Lung microvascular endothelial cell (primary cell): Measurements from ENCODE around the gene CKMT2. TPM values are rescaled to one million over a fixed set of nuclear protein-coding genes. Genes with fewer than 3 reads are reported as not detected.

Source experiments
- DNase-seq, 2 donors: peaks; one replicate each; pipeline versions ENCODE4 v3.0.0 to v3.0.0-alpha.2; 2010; ENCODE audit warnings: low read depth in 2 of 2
- total RNA-seq: library from RNA; depleted of rRNA; stranded (reverse); fragments of >200 nt; gene quantifications from 2 replicates; pipeline ENCODE4 v1.2.1, GENCODE V29; 2014

Gene CKMT2
- total RNA-seq = 0.20 and 0.22 TPM in 2 replicates

DNA sequence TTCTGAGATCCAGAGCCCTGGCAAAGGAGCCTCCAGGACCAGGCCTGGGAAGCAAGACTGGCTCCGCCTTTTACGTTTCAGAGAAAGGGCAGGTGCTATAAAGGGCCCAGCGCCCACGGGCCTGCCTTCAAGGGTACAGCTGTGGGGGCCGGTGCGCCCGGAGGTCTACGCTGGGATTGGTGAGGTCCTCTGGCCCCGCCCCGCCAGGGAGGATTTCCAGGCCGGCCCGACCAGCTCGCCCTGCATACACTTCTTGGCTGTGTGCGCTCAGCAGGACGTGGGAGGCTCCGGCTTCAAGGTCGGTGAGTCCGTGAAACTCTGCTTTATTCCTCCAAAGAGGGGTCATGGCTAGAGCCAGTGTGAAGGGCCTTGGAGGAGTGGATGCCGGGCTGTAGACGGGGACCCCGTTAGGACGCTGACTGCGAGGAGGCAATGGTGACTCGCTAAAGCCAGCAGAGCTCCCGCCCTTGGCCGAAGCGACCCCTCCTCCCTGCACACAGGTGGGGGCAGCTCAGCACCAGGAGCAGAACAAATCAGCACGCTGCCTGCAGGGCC, at the start of gene CKMT2:
Gene CKMT2, plus strand, starts transcription at position 243 of the 555 bp plus-strand sequence. CDS start 17,811 bp downstream, outside the sequence.
- peak; percentile 45 to 48 for DNase-seq

DNA sequence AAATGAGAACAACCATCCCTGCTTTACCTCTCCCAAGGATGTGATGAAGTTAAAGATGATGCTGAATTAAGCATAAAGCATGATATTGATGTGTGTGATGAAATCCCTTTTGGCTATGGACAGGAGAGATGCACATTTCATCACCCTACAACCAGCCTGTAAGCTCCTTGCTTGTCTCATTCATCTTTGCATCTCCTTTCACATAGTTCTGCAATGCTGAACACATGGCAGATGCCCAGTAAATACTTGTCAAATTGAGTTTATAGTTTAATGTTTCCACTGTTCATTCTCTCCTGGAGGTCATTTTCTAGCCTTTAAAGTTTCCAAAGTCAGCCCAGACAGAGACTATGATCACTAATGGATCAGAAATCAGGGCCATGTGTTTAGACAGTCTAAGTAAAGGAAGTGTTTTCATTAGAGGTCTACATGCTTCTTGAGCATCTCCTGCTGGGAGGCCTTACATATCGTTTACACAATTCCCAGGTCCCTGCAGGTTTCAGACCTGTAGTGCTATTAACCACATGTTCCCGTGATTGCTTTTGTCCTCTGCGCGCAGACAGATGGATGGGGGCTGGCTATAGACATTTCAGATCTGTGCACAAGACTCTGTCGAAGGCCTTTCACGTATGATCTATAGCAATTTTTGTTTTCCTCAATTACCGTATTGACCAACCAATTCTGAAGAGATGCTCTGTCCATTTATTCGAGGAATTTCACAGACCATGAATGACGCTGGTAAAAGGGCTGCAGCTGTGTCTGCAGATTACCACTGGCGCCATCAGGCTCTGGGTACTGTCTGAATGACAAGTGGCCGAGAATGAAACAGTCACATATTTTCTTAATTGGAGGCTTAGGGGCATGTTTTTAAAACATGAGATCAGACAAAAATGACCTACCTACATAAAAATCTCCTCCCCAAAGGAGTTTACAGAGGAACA, 49.0 kb upstream of the CKMT2 start:
- no peak for DNase-seq

DNA sequence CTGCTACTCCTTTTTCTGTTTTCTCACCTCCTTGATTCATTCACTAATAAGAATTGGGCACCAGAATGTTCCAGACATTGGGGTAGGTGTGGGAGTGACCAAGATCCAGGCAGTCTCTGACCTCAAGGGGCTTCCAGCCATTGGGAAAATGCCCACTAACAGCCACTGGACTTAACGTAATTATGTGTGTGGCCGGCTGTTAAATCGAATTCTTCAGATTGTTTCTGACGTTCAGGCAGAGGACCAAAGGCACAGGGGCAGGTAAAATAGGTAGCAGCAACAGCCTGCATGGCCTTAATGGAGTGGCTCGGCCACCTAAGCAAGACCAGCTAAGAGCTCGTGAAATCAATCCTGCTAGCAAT, 48.4 kb upstream of the CKMT2 start:
- DNase-seq = no peak

DNA sequence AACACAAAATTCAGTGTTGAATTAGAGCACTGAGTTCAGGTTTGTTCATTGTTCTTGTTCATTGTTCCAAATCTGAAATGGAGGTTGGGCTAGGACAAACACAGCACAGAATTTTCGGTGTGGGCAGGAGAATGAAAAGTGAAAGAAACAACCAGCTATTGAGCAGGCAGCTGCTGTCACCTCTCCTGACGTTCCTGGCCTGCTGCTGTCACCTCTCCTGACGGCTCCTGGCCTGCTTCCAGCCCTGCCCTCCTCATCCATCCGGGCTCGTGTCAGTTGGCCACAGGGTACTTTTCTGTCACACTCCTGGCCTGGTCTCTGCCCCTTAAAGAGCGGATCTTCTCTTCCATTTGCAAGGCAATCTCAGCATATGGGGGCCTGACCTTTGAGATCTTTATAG, 45.2 kb upstream of the CKMT2 start:
- peak in 1 of 2 donors; percentile 81 for DNase-seq

DNA sequence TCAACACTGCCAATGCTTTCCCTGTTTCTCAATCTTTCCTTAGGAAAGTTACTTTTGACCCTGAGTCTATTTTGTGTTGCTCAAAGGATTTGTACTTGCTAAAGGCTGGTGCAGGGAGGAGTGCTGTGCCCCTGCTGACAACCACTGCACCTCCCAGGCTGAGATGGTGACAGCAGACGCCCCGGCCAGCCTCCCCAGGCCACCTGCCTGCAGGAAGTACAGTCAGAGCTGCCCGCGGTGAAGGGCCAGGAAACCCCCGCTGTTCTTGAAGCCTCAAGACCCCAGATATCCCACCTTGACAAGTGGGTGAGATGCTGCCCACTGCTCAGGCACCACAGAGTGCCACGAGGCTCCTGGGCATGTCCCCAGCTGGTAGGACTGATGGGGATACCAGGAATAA, 44.2 kb upstream of the CKMT2 start:
- DNase-seq = no peak

DNA sequence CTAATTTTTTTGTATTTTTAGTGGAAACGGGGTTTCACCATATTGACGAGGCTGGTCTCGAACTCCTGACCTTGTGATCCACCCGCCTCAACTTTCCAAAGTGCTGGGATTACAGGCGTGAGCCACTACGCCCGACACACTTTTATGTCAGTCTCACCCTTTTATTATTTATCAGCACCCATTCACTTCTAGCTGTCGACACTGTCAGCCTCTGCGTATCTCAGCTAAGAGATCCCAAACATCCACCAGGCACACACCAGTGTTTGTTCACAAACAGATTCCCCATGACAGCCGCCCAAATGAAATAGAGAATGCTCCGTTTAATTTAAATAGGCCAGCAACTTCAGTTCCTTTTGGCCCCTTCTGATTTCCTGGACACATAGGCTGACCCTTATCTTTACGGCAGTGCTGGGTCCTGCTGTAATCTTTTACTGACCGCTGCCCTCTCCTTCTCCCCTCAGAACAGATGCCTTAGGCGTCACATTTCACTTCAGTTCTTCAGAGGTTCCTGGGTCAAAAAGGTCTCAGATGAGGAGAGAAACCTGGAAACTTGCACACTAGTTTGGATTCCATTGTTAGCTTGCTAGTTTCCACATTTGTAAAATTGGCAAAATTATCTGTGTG, 43.1 kb upstream of the CKMT2 start:
- no peak for DNase-seq

DNA sequence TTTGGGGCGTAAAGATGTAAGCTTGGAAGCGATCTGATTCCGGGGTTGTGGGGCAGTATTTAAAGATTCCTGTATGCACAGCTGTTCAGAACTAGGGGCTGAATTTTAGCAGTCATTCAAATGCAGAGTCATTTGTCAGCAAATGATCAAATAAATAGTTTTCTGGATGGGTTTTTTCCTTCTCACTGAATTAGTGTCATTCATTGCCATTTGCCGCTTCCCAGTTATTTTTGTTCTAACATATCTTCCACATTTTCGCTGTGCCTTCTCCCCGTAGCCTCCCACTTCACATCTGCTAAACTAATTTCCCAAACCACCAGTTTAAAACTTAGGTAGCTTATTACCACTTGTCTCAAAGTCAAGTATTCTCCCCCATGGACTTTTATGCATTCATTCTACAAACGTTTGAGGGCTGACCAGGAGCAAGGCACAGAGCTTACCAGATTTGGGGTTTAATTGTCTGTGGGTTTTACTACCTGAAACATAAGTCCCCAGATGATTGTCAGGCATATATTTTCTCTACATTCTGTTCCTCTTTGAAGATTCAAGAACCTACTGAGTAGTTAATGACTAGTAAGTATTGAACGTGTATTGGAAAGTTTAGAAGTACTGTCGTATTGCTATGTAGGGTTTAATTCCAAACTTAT, 41.3 kb upstream of the CKMT2 start:
- DNase-seq = no peak

DNA sequence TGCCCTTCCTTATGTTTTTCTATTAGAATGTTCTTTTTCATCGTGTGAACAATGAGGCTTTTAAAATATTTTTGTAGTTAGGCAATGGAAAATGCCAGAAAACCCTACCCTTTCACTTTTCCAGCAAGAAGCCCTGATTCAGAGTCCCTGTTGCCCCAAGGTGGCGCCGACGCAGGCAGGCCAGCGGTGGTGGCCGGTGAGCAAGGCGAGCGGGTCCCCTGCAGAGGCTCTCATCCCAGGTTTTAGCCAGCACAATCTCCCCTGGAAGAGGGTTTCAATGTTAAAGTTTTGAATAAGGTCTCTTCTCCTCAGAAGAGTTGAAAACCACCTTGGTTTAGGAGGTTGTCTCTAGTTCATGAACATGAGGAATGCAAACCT, 40.8 kb upstream of the CKMT2 start:
- DNase-seq = no peak

DNA sequence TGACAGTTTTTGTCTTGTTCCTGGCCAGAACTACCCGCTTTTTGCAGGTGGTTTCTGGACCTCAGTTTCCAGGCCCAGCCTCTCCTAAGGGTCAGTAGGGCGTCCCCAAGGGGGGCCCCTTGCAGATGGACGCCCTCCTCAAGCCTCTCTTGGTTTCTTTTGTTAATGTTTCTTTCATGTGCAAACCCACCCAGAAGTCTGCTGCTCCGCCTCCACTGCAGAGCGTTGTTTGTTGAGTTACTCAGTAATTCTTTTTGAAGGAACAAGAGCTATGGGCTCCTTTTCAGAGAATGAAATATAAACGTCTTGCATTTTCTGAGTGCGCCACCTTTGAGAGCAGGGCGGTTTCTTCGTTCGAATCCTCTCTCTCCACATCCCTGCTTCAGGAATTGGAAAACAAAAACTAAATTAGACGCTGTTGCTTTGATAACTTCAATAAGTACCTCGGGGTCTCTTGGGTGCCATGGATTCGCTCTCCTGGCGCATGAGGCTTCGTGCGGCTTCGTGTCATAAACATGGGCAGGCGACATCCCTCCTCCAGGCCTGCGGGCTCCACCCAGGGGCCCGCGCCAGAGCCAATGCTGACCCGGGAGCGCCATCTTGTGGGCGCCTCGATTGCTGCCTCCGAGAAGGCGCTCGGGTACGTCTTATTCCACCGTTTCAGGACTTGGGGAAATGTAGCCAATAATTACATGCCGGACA, 38.3 kb upstream of the CKMT2 start:
- DNase-seq = peak; percentile 72 to 80

DNA sequence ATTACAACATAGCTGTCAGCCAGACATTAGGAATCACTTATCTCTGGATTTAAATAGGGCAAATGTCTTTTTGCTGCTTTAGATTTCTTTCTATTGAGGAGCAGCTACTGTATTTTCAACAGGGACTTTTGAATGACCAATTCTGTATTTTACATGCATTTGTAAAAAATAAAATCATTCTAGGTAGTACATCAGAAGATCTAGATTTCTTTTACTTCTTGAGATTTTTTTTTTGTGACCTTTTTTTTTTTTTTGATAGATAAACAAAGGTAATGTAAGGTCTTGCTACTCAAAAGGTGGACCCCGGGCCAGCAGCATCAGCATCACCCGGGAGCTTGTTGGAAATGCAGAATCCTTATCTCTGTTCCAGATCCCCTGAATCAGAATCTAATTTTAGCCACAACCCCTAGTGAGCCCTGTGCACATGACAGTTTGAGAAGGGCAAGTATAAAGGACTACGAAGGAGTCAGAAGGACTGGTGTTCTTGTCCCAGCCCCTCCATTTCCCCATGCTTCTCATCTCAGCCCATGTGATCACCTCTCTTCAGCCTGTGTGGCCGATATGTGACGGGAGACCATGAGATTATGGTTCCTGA, 37.7 kb upstream of the CKMT2 start:
- DNase-seq = no peak

DNA sequence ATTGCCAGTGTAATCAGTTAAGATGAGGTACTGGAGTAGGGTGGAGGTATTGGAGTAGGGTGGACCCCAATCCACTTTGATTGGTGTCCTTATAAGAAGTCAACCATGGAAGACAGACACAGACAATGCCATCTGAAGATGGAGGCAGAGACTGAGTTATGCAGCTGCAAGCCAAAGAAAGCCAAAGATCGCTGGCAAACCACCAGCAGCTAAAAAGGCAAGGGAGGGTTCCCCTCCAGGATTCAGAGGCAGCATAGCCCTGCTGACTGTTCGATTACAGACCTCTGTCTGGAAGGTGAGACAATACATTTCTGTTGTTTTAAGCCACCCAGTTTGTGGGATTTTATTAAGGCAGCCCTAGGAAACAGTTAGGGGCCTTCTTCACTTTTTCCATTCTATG, 30.5 kb upstream of the CKMT2 start:
- DNase-seq = no peak

DNA sequence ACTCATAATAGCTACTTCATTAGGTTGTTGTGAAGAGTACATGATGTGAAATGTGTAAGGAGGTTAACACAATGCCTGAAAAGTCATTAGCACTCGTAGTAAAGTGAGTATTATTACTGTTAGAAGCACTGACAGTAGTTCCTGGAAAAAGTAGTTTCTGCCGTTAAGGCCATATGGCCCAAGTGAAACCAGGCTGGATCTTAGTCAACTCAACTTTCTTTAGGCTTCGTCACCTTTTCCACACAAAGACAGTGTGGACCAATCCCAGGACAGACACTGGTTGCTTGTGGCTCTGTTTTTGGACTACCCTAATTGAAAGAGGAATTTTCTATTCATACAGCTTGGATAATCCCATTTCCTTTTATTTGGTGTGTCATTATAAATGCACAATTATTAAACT, 29.4 kb upstream of the CKMT2 start:
- DNase-seq = no peak

DNA sequence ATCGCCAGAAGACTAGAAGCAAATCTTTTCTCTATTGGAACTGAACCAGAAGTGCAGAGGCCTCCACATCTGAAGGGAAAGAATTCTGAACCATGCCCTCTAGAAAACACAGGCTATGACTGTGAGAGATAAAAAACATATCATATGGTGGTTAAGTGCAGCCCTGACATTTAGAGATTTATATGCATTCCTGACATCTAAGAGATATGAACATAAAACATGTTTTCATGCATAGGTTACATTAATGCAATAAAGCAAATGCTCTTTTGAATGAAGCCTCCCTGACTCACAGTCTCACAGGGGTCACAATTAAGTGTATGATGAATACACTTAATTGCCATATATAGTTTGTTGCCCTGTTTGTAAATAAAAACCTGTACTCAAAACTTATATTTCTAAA, 28.9 kb upstream of the CKMT2 start:
- no peak for DNase-seq

DNA sequence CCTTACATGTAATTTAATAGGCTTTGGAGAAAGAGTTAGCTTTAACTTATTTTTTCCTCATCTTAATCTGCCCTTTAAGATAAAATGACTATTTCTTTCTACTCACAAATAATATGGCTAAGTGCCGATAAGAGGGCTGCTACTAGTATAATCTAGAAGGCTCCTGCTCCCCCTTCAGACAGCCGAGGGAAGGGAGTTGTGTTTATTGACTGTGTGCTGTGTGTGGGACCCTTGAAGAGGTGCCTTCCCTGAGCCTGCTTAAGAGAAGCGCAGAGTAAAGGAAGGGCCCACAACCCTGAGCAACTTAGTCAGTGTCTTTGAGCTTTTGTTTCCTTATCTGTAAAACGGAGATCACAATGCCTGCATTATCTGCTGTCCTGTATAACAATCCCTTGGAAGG, 28.1 kb upstream of the CKMT2 start:
- DNase-seq = no peak

DNA sequence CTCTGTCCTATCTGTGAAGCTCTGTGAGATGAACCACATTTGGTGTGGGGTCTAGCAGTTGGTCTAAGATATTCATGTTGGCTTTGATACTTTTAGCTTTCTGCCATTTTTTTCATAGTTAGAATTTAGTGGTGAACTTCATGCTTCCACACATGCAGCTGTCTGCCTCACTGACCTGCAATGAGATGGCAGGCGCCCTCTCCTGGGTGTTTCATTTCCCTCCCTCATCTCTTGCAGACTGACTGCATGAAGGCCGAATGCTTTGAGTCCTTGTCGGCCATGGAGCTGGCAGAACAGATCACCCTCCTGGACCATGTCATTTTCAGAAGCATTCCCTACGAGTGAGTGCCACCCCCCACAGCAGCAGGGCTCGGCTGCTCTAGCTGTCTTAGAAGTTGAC, 26.1 kb upstream of the CKMT2 start:
- no peak for DNase-seq

DNA sequence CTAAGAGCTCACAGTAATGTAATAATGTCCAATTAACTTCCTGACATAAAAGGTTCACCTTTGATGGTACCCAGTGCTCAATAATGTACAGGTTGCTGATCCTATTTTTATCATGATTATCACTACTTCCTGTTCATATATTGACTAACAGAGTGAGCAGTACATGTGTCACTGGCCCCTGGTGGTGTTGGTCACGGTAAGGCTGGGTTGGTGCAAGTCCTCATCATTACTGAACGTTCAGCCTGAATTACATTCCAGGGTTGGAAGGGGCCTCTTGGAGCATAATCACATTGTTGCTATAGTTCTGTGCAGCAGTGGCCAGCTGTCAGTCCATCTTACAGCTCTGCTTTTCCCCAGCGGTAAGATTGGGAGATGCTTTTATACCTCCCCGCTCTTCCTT, 24.2 kb upstream of the CKMT2 start:
- no peak for DNase-seq

DNA sequence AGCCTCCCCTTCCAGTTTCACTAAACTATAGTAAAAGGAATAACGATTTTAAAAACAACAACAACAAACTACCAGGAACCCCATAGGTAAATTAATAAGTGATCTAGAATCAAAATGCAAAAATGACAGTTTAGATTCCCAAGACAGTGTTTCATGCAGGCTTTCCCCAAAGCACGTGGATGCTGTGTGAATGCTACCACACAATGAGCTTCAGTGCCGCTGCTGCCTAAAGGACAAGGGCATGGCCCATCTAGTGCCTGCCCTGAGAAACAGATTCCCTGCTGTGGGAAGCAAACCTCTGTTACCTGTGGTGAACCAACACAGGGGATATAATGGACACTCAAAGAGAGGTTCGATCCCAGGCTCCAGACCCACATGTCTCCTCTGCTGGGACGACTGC, 23.7 kb upstream of the CKMT2 start:
- DNase-seq = no peak

DNA sequence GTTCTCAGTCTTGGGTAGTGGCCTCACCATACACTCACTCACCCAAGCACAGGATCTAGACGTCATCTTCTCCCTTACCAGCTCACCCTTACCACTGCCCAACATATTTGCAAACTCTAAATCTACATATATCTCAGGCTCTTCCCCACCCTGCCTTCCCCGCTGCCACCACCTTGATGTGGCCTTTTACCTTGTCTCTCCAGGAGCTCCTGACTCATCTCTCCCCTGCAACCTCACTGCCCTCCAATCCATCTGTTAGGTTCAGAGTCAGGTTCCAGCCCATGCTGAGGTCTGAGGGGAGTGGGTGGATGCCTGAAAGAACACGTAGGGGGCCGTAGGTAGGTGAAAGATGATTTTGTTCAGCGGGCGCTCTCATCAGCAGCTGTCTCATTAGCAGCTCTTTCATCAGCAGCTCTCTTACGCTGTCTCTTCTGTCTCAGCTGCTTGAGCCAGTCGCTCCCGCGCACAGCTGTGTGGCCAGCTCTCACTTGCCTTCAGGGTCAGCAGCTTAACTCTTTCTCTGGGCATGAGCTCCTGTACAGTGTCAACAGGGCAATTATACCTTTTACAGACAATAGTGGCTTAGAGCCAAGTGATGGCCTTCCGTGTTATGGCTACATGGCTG, 23.1 kb upstream of the CKMT2 start:
- peak in 1 of 2 donors; percentile 11 for DNase-seq

DNA sequence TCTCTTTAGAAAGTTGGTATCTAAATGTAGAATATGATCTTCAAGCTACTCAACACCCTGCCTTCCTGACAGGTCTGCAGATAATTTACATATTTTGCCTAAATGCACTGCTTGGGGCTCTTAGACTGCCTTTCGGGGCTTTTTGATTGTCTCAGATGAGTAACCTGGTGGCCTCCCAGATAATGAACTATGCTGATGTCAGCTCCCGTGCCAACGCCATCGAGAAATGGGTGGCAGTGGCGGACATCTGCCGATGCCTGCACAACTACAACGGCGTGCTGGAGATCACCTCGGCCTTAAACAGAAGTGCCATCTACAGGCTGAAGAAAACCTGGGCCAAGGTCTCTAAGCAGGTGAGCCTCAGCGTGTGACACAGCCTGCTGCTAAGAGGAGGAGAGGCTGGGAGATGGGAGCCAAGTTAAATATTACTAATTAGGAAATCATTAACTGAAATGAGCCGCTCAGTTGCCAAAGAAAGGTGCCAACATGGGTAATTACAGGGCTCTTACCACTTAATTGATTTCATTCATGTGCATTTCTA, 20.8 kb upstream of the CKMT2 start:
- DNase-seq = no peak

DNA sequence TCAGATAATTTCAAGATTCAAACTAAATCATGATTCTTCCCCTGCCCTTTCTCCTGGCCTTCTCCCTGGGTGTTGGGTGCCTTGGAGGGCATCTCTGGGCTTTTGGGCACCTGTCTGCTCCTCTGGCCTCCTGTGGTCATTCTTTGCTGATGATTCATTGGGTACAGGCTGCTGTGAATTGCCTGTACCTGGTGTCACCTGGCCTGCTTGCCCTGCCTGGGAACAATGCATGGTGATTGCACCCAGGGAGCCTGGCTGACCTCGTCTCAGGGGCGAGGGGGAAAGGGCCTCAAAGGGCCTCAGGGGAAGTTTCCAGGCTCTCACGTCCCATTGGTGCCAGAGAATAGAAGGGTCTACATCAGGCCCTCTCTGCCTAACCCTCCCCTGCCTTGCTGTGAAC, 20.1 kb upstream of the CKMT2 start:
- no peak for DNase-seq

DNA sequence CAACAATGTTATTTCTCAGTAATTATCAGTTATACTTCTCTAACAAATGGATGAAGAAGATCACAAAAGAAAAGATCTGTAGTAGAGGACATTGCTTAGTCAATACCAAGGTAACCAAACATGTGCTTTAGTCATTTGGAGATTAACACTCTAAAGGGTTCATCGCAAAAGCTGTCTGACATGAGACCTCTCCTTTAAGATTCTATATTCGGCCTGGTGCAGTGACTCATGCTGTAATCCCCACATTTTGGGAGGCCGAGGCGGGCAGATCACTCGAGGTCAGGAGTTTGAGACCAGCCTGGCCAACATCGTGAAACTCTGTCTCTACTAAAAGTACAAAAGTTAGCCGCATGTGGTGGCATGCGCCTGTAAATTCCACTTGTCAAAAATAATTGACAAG, 18.3 kb upstream of the CKMT2 start:
- DNase-seq = no peak
